ENCODE data around the gene ATRX. TPM values are rescaled to one million over a fixed set of nuclear protein-coding genes. Genes with fewer than 3 reads are reported as not detected.
"Not testable (repeated sequence)": the region's sequence is repeated elsewhere in the genome, so short reads cannot be mapped to it uniquely, and the experiment has no call there.

The ATRX gene
- total and polyA plus RNA-seq, 10 of the 15 experiments (the other 5 are each of a cell fraction or from before 2014, with no cell fraction given): 19.4 to 73.8 (median 45.2) TPM

- SMC1A ChIA-PET (ENCODE audit: uncharacterized antibody, unreplicated experiment): interaction anchor here (1.2 kb wide), 1 partner anchor 11 kb away, joined by 3 read pairs; no protein-coding TSS in a partner anchor
- H3K9me3 ChIP-seq (replicated peaks; ENCODE audit: control insufficient read depth, insufficient read depth, low read length); BruUV-seq (replicated peaks); FAIRE-seq; RAD21 ChIA-PET (ENCODE audit: unreplicated experiment); H3K27ac ChIP-seq (ENCODE audit: control insufficient read depth, insufficient read depth); H3K27me3 ChIP-seq (replicated peaks in 1 of 2; ENCODE audit: control insufficient read depth in 2 of 2, insufficient read depth in 2 of 2, low read length in 1 of 2); H4K20me1 ChIP-seq (ENCODE audit: control insufficient read depth, insufficient read depth); H3K4me2 ChIP-seq (ENCODE audit: control insufficient read depth, insufficient read depth); in situ Hi-C loops (cut with MboI); ATAC-seq; H3K36me3 ChIP-seq (ENCODE audit: control insufficient read depth in 2 of 2, insufficient read depth in 2 of 2, low read length in 1 of 2); H3K9ac ChIP-seq (ENCODE audit: control insufficient read depth, insufficient read depth, low read length); H3K4me3 ChIP-seq; intact Hi-C loops (cut with micrococcal nuclease; ENCODE audit: unreplicated experiment); POLR2A ChIA-PET; H3K4me1 ChIP-seq (ENCODE audit: control insufficient read depth, insufficient read depth, low read length); H3K79me2 ChIP-seq (ENCODE audit: control insufficient read depth, insufficient read depth, low read length); DNase-seq (ENCODE audit: low read depth, low spot score); H2AFZ ChIP-seq (ENCODE audit: control insufficient read depth, low read depth, low read length): not testable (repeated sequence)
- WGBS (ENCODE audit: insufficient coverage, insufficient replicate concordance, low lambda C conversion rate, missing lambda C conversion rate): 81% methylated on average over 5 of the region's 5 CpGs
- CTCF ChIA-PET: interaction anchor here (1.3 kb wide), 1 partner anchor 16 kb away, joined by 3 read pairs; no protein-coding TSS in a partner anchor
Observed at GRCh38 chrX:77831544-77831943, 45.5 kb upstream of the ATRX start.

DNA sequence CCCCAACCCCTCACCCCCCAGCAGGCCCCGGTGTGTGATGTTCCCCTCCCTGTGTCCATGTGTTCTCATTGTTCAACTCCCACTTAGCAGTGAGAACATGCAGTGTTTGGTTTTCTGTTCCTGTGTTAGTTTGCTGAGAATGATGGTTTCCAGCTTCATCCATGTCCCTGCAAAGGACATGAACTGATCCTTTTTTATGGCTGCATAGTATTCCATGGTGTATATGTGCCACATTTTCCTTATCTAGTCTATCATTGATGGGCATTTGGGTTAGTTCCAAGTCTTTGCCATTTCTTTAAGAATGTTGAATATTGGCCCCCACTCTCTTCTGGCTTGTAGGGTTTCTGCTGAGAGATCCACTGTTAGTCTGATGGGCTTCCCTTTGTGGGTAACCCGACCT, 36.0 kb upstream of the ATRX start:
- intact Hi-C loops (cut with micrococcal nuclease; ENCODE audit: unreplicated experiment); FAIRE-seq; H2AFZ ChIP-seq (ENCODE audit: control insufficient read depth, low read depth, low read length); DNase-seq (ENCODE audit: low read depth, low spot score); BruUV-seq (replicated peaks); H3K9me3 ChIP-seq (replicated peaks; ENCODE audit: control insufficient read depth, insufficient read depth, low read length); RAD21 ChIA-PET (ENCODE audit: unreplicated experiment); H3K36me3 ChIP-seq (ENCODE audit: control insufficient read depth in 2 of 2, insufficient read depth in 2 of 2, low read length in 1 of 2); in situ Hi-C loops (cut with MboI); CTCF ChIA-PET; H3K27ac ChIP-seq (ENCODE audit: control insufficient read depth, insufficient read depth); H3K9ac ChIP-seq (ENCODE audit: control insufficient read depth, insufficient read depth, low read length); H3K27me3 ChIP-seq (replicated peaks in 1 of 2; ENCODE audit: control insufficient read depth in 2 of 2, insufficient read depth in 2 of 2, low read length in 1 of 2); H4K20me1 ChIP-seq (ENCODE audit: control insufficient read depth, insufficient read depth); H3K4me3 ChIP-seq; SMC1A ChIA-PET (ENCODE audit: uncharacterized antibody, unreplicated experiment); H3K4me1 ChIP-seq (ENCODE audit: control insufficient read depth, insufficient read depth, low read length); H3K79me2 ChIP-seq (ENCODE audit: control insufficient read depth, insufficient read depth, low read length); ATAC-seq; H3K4me2 ChIP-seq (ENCODE audit: control insufficient read depth, insufficient read depth): not testable (repeated sequence)
- POLR2A ChIA-PET: interaction anchor here (0.5 kb wide), 1 partner anchor 106 kb away, joined by 4 read pairs; no protein-coding TSS in a partner anchor
- 71% methylated on average over 2 of the region's 2 CpGs for WGBS (ENCODE audit: insufficient coverage, insufficient replicate concordance, low lambda C conversion rate, missing lambda C conversion rate)
